Fibroblast of skin of left quadriceps (primary cell): ENCODE measurements around the gene NPHS2.

ENCODE experiments used
- DNase-seq, 2 experiments: peaks; one replicate each; pipeline ENCODE4 v3.0.0-alpha.2; 2013; ENCODE audit warnings: low read depth in 2 of 2

The NPHS2 gene

DNA sequence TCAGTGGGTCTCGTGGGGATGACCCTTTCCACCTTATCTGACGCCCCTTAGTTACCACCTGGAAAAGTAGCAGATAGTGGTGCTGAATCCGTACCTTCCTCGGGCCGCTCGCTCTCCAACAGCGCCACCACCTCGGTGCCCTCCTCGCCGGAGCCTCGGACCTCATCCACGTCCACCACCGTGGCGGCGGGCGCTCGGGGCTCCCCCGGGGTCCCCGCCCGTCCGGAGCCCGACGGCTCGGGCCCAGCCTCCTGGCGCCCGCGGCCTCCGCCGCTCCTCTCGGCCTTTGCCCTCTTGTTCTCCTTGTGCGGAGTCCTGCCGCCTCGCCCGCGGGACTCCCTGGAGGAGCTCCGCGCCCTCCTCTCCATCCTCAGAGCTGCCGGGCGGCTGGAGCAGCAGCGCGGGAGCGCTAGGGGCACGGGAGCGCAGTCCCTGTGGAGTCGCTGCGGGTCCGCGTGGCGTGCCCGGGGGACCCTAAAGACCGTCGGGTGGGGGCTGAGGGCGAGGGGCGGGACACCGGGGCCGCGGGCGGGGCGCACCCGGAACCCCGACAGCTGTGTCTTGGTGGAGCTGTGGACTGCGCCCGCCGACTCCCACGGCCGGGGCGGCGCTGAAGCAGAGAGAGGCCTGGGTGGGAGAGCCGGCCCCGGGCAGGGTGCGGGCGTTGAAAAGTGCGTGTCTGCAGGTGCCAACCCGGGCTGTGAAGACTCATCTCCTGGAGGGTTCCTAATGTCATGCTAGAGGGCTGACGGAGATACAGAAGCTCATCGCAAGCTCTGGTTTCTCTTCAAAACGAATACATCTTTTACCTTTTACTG lies at the start of gene NPHS2:
NPHS2 (minus strand) TSS at position 452 of the 818 bp plus-strand sequence; CDS start at position 368, 84 bp downstream.
- no peak for DNase-seq

DNA sequence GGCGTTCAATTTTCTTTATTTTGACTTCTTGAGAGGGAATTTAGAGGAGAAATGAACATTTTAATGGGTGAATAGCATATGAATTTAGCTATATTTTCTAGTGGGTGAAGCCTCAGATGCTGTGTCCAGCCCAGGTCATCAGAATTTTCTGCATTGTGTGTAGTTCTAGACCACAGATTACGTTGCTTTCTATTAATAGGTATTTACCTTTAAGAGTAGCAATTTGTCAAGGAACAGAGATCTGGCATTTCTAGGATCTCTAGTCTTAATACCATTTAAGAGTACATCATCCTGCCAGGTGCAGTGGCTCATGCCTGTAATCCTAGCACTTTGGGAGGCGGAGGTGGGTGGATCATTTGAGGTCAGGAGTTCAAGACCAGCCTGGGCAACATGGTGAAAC lies 36.6 kb upstream of the NPHS2 start:
- no peak for DNase-seq

DNA sequence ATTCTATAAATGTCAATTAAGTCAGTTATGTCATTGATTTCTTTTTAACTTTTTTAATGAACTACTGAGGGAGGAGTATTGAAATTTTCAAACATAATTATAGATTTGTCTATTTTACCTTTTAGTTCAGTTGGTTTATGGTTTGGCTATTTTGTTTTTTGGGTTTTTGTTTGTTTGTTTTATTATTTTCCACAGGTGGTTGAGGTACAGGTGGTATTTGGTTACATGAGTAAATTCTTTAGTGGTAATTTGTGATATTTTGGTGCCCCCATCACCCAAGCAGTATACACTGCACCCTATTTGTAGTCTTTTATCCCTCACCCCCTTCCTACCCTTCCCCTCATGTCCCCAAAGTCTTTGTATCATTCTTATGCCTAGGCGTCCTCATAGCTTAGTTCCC lies 25.3 kb upstream of the NPHS2 start:
- DNase-seq, result no peak

GRCh38 chr1:179599623-179600249 lies 24.0 kb upstream of the NPHS2 start:
- DNase-seq, result no peak

DNA sequence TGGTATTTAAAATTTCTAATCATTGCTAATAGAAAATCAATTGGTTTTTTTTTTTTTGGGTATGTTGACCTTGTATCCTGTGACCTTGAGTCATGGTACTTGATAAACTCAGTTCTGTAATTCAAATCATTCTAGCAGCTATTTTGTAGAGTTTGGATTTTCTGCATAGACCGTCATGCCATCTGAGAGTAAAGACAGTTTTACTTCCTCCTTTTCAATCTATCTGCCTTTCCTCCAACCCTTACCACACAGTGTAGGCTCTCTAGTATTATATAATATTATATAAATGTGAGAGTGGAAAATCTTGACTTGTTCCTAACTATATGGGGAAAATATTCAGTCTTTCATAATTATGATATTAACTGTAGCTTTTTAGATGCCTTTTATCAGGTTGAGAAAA lies 22.9 kb upstream of the NPHS2 start:
- no peak for DNase-seq

GRCh38 chr1:179591592-179592580 lies 16.1 kb upstream of the NPHS2 start, which contains the start of gene TDRD5:
TDRD5 (plus strand) TSS chr1:179591832; CDS start chr1:179592616, 784 bp downstream.
- no peak for DNase-seq

GRCh38 chr1:179591253-179591591 lies 15.5 kb upstream of the NPHS2 start:
- DNase-seq, result no peak

DNA sequence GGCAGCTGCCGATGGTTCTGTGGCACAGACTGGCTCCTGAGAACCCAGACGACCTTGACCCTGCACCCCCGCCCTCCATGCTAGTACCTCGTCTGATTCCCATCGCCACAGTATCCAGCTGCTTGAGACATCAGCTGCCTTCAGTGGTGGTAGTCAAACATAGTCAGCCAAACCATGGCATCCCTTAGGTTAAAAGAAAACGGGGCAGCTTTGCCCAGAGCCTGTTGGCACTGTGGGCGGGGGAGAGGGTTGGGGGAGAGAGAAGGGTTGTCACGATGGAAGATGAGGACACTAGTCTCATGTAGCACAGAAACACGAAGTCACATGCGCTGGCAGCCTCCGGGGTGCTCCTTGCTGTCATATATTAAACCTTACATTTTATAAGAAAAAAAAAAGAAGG lies 14.9 kb upstream of the NPHS2 start:
- DNase-seq, result no peak

GRCh38 chr1:179589509-179589908 lies 13.8 kb upstream of the NPHS2 start:
- DNase-seq, result no peak

- DNase-seq, result no peak
Measured at GRCh38 chr1:179588425-179589024, 12.8 kb upstream of the NPHS2 start.

GRCh38 chr1:179587336-179587735 lies 11.6 kb upstream of the NPHS2 start:
- DNase-seq, result no peak

GRCh38 chr1:179586107-179586823 lies 10.5 kb upstream of the NPHS2 start:
- DNase-seq, result peak; percentile 1 to 5

GRCh38 chr1:179583771-179584320 lies 8.1 kb upstream of the NPHS2 start:
- no peak for DNase-seq

- no peak for DNase-seq
Measured at GRCh38 chr1:179576509-179576908, 761 bp upstream of the NPHS2 start.

DNA sequence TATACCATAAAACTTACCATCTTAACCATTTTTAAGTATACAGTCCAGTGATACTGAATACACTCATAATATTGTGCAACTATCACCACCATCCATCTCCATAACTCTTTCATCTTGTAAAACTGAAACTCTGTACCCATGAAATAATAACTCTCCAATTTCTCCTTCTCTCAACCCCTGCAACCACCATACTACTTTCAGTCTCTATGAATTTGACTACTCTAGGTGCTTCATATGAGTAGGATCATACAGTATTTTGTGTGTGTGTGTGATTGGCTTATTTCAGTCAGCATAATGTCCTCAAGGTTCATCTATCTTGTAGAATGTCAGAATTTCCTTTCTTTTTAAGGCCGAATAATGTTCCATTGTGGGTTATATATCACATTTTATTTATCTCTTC lies 17.7 kb downstream of the NPHS2 start:
- no peak for DNase-seq

DNA sequence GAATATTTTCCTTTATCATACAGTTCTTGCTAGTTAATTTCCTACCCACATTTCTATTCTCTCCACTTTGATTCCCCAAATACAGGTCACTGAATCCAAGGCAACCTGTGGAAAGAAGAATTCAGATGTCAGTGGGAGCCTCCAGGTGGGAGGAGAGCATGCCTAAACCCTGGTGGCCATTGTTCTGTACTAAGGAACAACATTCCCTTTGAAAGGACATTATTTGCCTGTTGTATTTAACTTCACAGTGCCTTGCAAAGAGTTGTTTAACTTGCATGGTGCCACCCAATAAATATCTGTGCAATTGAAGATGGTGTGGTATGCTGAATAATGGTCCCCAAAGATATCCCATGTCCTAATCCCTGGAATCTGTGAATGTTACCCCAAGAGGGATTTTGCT lies 21.3 kb downstream of the NPHS2 start:
- DNase-seq, result no peak

GRCh38 chr1:179550746-179551682 lies 24.7 kb downstream of the NPHS2 start:
- peak; percentile 19 to 20 for DNase-seq

DNA sequence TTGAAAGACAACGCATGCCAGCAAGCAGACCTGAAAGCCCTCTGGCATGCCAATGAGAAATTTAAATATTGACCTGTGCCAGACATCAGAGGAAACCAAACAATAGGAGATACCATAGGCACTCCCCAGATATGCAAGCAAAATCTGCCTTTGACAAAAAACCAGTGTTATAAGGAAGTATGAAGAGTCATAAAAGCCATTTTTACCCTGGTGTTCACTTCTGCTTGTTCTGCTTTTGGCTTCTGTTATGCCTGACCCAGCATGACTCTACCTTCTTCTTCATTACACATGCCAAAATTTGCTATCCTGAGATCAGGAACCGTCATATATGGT lies 26.4 kb downstream of the NPHS2 start:
- DNase-seq, result no peak

DNA sequence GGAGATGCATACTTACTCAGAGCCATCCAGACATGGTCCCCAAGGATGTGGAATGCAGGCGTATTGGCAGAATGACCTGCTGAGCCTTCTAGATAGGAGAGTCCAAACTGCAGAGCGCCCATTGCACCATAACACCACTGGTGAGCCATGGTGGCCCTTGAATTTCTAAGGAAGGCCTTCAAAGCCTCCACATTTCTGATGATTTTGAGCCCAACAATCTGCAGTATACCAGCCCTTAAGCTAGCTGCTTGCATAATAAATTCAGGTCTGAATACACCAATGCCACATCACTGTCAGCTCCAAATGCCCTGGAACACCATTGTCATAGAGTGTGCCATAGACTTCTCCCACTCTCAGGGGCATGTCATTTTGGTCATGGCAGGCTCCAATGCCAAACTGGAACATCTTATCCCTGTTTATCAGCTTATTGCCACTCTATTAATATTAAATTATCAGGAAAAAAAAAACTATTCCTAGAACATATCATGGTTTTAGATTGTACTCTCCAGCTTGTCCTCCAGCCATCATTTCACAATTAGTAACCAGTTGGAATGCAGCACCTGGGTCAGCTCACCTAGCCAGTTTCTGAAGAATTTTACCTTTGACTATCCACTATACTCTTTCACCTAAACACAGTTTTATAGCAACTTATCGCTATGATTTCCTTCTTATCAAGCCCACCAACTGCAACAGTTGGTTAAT lies 26.9 kb downstream of the NPHS2 start:
- DNase-seq, result no peak
